Embryonic facial prominence (tissue), 1 donor: Measurements from ENCODE around the gene TAMM41.
A peak's percentile ranks its signal among the peaks of the same experiment; 100 is the strongest.
"Not testable (repeated sequence)": the region's sequence is repeated elsewhere in the genome, so short reads cannot be mapped to it uniquely, and the experiment has no call there.

Experiments used
- DNase-seq: peaks from one replicate; pipeline ENCODE4 v3.0.0-alpha.2; 2016; ENCODE audit errors: extremely low spot score

The TAMM41 gene

DNA sequence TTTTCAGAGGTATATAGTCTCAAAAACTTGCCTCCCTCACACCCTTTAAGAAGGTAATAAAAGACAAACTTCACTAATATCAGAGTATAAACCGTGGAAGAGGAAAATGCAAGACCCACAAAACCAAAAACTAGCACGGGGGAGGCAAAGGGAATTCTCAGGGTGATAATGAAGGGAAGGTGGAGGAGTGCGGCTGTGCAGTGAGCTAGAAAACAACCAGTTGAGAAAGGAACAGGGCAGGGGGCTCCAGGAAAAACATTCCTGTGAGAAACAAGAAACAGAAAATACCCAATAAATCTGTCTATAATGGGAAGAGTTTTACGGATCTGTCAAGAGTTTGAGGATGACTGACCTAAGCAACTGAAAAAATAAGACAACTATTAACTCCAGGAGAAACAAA, 31.6 kb downstream of the TAMM41 start:
- DNase-seq: no peak

DNA sequence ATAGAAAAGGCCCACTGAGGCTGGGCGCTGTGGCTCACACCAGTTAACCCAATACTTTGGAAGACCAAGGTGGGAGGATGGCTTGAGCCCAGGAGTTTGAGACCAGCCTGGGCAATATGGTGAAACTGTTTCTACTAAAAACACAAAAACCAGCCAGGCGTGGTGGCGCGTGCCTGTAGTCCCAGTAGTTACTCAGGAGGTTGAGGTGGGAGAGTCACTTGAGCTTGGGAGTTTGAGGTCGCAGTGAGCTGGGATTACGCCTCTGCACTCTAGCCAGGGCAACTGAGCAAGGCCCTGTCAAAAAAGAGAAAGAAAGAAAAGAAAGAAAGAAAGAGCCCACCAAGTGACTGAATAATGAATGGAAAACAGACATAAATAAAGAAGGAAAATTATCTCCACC, 32.0 kb downstream of the TAMM41 start:
- no peak for DNase-seq

DNA sequence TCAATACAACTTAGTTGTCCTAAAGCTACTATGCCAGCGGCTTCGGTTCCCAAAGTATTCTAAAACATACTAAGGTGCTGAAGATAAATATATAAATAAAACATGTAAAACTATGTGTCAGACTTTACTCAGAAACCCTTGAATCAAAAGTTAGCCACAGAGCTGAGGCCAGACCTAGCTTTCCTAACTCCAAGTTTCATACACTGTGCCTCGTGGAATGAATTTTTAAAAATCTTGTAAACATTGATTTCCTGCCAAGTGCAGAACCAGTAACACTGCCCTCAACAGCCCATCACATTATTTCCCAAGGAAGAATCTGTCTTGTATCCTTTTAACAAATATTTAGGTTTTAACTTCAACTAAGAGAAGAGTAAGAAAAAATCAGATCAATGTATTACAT, 36.4 kb downstream of the TAMM41 start:
- DNase-seq: no peak

DNA sequence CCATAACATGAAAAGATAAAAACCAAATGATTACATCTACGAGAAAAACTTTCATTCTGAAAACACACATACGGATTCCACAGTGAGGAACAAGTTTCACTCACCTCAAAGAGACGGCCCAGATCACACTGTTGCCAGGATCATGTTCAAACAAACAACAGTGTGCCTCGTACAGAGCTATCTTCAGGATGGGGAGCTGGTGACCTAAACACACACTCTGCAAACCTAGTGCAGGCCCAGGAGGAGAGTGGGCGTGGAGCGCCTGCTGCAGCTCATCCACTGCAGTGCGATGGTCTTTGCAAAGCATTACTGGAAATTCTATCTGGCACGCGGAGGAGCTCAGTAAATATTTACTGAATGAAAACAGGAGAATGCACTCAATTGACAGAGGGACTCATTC, 38.5 kb downstream of the TAMM41 start:
- no peak for DNase-seq

DNA sequence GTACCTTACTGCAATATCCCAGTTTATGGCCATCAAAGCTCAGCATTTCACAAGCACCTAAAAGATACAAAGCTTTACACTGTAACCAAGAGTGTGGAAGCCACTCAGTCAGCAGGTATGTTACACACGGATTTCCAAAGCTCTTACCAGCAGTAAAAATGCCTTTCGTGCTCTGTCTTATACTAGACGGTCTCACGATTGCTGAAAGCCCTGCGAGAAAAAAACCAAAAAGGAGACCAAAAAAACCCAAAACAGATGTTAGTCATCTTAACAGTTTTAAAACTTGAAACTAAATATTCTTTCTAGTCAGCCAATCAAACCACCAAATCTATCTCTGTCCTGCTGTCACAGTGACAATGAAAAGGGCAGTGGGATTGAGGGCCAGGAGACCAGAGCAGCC, 39.0 kb downstream of the TAMM41 start:
- peak; percentile 21 for DNase-seq

DNA sequence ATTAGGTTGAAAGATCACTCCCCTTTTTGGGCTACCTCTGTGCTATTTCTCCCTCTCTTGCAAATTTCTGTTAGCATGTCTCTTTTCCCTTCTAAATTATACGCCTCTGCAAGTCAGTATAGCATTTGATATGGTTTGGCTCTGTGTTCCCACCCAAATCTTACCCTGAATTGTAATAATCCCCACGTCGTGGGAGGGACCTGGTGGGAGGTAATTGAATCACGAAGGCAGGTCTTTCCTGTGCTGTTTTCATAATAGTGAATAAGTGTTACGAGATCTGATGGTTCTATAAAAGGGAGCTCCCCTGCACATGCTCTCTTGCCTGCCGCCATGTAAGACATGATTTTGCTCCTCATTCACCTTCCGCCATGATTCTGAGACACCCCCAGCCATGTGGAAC, 41.0 kb downstream of the TAMM41 start:
- DNase-seq: no peak

DNA sequence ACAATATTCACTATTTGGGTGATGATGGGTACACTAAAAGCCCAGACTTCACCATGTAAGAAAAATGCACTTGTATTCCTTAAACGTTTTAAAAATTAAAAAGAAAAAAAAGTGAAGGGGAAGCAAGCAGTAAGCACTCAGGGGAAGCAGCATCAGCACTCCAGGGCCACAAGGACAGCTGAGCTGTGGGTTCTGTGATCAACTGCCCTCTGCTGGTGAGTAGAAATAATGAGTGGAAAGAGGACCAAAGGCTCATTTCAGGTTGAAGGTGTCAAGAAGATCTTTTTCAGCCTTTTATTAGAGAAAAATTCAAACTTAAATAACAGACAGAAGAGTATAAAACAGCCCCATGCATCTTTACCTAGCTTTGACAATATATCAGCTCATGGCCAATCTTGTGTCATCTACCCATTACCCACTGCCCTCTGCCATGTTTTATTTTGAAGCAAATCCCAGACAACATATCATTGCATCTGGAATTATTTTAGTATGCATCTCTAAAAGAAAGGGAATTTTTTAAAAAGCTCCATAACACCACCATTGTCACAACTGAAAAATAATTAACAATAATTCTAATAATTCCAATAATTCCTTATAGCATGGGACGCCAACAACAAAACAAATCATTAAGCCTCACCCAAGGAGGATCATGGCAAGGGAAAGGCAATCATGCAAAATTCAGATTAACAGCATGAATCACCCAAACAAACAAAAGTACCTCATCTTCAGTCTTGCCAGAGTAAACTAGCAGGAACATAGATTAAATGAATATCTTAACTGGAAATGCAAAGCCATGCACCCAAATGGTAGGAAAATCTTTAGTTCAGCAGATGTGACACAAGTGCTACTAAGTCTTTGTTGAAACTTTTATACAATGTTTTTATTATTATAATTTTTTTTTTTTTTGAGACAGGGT, 42.5 kb downstream of the TAMM41 start:
- no peak for DNase-seq

DNA sequence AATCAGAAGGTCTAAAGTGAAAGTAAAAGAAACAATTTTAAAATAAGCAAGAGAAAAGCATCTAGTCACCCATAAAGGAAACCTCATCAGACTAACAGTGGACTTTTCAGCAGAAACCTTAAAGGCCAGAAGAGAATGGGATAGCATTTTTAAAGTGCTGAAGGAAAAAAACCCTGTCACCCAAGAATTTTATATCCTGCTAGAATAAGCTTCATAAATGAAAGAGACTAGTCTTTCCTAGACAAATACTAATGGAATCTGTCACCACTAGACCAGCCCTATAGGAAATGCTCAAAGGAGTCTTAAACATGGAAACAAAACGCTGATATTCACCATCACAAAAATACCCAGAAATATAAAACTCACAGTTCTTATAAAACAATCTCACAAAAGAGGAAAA, 46.9 kb downstream of the TAMM41 start:
- no peak for DNase-seq

DNA sequence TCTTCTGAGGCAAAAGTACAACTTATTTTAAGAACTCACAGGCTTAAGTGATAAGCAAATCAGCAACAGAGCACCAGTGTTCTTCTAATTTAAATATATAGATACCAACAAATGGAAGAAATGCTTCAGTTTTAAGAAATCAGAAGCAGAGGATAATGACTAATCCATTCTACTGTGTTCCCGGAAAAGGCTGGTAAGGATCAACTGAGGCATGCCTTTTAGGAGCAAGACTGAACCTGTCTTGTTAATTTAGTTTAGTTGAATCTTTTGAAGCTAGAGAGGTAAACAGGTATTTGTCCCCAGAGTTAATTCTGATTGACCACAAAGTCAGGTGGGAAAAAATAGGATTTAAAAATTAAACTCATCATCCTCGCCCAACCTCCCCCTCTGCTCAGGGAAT, 51.8 kb downstream of the TAMM41 start:
- no peak for DNase-seq

DNA sequence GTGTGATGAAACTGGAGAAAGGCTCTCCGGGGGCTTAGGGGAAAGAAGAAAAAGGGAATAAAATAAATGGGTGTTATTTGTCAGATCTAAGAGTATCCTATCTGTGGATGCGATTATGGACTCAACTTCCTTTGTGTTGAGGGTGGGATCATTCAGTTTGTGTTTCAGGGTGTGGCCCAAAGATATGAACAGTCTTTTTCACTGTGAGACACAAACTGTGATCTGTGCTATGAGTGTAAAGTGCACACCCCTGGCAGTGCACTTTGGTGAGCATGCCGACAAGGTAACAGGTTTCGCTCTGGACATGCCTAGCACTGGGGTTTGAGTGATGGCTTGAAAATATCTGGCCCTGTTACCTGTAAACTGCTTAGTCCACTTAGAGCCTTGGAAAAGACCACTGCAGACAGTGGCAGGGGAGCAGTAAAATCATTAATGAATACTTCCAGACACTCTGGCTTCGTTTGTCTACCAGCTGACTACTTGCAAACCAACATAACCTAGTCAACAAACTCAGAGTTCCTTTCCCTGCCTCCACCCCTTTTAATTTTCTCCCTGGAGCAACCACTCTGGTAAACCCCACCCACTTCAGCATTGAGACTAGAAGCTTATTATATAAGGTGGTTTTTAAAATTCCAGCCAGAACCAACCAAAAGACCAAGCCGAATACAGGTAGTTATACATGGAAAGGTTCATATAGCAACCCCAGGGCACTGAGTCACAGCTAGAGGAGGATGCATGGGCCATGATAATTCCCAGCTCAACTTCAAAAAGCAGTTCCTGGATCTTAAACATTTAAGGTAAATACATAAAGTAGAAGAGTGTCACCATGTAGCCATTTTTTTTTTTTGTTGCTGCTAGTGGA, 55.1 kb downstream of the TAMM41 start:
- DNase-seq: no peak

DNA sequence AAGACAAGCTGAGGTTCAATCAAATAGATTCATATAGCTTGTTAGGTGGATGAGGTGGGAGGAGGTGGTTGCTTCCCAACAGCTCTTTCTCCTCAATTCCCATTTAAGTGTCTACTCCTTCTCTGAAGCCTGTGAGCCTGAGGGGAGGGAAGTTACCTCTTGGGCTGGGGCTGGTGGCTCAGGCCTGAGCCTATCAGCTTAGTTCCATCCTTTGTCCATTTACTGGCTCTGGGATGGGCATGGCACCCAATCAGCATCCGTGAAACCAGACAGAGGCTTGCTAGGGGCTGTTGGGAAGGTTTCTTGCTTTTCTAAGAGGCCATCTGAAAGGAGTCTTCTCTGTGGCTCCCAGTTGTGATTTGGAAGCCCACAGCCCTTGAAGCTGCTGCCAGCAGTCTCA, 57.3 kb downstream of the TAMM41 start:
- no peak for DNase-seq

DNA sequence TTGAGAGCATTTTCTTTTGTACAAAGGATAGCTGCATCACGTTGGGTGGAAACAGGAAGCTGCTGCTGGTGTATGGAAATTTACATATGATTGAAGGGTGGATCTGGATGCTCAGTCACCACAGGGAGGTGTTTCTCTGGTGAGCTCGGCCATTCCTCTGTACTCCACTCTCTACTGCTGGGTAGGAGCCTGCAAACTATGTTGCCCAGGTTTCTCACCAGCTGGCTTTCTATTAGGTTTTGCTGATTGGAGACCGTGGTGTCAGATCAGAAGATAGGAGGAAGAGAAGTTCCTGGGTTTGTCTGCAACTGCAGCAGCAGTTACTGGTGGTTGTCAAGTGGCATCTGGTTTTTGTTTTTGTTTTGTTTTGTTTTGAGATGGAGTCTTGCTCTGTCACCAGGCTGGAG, 61.7 kb downstream of the TAMM41 start:
- no peak for DNase-seq

DNA sequence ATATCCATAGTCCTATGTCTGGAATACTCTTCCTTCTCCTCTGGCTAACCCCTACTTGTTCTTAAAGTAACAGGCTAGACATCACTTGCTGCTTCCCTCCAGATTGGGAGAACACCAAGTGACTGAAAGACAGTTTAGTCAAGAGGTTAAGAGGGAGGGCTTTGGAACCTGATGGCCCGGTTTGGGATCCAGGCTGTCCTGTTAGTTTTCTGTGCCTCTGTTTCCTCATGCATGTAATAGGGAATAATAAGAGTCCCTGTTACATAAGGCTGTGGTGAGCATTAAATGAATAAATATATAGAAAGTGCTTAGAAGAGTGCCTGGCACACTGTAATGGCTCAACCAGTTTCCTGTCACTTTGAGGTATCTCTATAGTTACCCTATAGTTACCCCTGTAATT, 66.3 kb downstream of the TAMM41 start:
- DNase-seq: no peak

DNA sequence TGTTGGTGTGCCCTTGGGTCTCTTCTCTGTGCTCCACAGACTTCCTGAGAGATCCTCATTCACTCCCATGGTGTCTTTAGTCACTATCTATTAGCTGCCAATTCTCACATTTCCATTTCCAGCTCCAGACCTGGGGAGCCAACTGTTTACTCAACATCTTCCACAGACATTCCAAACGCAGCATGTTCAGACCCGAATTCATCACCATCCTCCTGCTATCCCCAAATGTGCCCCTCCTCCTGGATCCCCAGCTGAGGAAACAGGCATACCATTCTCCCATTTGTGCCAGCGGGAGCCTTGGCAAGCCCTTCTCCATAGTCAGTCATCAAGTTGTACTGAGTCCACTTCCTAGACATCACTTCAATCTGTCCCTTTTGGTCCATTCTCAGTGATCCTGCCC, 67.1 kb downstream of the TAMM41 start:
- DNase-seq: no peak

DNA sequence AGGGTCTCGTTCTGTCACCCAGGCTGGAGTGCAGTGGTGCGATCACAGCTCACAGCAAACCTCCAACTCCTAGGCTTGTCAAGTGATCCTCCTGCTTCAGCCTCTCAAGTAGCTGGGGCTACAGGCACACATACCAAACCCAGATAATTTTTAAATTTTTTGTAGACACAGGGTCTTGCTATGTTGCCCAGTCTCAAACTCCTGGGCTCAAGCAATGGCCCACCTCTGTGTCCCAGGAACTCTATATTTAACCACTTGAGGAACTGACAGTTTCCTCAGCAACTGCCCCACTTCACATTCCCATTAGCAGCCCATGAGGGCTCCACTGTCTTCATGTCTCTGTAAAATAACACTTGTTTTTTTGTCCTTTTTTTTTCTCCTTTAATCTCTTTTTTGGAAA, 68.4 kb downstream of the TAMM41 start:
- DNase-seq: no peak

DNA sequence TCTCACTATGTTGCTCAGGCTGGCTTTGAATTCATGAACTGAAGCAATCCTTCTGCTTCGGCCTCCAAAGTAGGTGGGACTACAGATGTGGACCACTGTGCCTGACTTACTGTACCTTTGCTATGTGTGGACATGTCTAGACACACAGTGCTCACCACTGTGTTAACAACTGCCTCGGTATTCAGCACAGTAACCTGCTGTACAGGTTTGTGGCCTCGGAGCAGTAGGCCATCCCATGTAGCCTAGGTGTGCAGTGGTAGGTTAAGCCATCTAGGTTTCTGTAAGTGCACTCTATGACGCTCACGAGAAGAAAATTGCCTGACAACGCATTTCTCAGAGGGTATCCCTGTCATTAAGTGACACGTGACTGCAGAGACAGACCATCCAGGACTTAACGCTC, 70.3 kb downstream of the TAMM41 start:
- DNase-seq: no peak

DNA sequence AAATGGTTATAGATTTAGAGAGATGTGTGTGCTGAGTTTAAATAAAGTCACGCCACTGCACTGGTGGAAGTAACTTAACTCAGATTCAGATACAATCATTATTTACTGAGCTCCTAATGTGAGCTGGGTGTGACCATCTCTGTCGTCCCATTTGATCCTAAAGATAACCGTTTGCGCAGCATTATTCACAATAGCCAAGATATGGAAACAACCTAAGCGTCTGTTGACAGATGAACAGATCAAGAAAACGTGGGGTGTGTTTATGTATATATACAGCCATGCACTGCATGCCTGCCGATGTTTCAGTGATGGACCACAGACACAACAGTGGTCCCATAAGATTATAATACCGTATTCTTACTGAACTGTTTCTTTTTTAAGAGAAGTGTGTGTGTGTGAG, 71.2 kb downstream of the TAMM41 start:
- DNase-seq: no peak

DNA sequence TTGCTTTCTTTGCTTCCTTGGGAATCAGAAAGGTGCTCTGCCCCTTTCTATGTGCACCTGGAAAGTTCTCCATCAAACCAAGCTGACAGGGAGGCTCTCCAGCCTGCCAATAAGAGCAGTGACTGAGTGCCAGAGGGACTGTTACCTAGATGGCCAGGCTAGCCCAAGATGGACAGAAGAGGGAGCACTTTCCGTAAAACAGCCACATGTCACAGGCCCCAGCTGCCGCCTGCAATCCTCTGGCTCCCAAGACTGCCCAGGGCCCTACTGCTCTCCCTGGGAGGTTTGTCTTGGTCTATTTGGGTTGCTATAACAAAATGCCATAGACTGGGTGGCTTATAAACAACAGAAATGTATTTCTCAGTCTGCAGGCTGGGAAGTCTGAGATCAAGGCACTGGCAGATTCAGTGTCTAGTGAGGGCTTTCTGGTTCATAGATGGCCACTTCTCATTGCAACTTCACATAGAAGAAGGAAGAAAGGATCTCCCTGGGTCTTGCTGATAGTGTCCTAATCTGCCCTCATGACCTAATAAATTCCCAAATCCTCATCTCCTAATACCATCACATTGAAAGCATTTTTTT, 72.3 kb downstream of the TAMM41 start:
- DNase-seq: no peak

DNA sequence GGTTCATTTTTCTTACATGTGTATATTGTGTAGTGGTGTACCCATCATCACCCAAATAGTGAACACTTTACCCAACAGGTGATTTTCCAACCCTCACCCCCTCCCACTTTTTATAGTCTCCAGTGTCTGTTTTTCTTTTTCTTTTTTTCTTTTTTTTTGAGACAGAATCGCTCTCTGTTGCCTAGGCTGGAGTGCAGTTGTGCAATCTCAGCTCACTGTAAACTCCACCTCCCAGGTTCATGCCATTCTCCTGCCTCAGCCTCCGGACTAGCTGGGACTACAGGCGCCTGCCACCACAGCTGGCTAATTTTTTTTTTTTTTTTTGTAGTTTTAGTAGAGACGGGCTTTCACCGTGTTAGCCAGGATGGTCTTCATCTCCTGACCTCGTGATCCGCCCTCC, 74.8 kb downstream of the TAMM41 start:
- not testable (repeated sequence) for DNase-seq

DNA sequence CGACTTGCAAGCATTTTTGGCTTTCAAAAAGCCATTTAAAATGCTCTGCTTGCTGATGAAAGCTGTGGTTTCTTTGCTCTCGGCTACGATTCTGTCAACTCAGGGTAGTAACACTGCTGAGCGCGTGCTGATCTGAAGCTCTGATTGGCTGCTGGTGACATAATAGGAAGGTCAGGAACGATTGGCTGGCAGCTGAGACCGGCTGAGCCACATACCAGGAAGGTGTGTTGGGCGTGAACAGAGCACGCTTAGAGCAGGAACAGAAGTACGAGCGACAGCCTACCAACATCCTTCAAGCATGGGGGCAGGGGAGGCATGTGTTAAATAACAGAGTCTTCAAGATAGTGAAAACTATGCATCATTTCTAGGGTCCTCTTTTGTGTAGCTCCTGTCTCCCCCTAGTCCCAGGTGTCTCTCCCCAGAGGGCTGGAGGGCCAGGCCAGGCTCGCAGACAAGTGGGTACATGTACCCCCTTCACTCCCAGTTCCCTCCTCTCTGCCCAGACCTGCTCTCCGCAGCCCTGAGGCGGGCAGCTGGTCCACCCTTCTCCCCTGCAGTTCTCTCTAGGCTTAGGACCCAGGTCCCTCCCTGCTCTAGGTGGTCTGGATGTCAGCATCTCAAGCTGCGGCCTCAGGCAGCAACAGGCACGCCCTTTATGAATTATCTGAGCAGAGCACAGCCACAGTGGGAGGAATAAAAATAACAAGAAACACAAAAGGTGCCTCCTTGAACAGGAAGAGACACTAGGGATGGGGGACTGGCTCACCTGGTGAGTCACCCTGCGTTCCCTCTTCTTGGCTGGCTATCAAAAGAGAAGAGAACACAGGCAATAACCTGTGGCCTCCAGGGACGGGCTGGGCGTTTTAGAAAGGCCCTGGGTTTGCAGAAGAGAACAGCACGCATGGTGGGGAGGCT, 76.0 kb downstream of the TAMM41 start:
- peak; percentile 89 for DNase-seq

DNA sequence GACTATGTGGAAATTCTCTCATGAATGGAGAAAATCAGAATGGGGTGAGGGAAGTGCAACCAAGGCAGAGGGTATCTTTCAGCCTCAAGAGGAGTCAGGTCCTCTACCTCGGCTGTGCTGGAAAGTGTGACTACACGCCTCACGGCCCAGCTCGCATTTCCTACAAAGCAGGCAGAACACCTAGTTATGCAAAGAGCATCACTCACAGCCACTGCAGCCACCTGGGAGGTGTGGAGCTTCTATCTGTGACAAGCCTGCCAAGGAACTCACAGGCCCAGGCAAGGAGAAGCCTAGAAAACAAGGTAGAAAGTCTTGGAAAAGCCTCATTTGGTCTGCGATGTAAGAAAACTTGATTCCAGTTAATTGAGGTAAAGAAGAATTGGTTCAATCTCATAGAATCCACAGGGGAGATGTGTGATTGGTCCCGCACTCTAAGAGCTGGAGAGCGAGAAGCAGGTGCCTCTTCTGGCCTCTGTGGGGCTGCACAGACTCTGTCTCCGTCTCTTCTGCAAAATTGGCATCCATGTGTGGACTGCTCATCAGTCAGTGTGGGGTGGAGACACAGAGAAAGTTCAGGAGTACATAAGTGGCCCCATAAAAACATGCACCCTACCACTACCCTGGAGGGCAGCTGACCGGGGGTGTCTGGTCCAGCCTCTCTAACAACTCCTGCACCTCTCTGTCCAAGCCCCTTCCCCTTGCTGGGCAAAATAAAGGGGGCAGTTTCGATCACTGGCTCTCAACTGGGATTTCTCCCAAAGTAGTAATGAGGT, 76.8 kb downstream of the TAMM41 start:
- DNase-seq: no peak
